ENCODE results near the gene CCDC47. TPM values are rescaled to one million over a fixed set of nuclear protein-coding genes. Genes with fewer than 3 reads are reported as not detected.

CCDC47 gene
- polyA plus RNA-seq, 1 donor: 104 TPM

Other genes starting within 250 kb of the CCDC47 start
- 77.5 TPM for gene DCAF7, start 223.1 kb downstream of the CCDC47 start, polyA plus RNA-seq
- gene TACO1, start 172.7 kb downstream of the CCDC47 start, polyA plus RNA-seq: 20.3 TPM
- 16.5 TPM for gene MAP3K3, start 151.2 kb downstream of the CCDC47 start, polyA plus RNA-seq
- 19.4 TPM for gene LIMD2, start 73.5 kb downstream of the CCDC47 start, polyA plus RNA-seq
- gene STRADA, start 31.8 kb downstream of the CCDC47 start, polyA plus RNA-seq: 43.3 TPM
- gene DDX42, start 573 bp upstream of the CCDC47 start, polyA plus RNA-seq: 136 TPM
- gene PSMC5, start 53.8 kb upstream of the CCDC47 start, polyA plus RNA-seq: 106 TPM
- 49.6 TPM for gene FTSJ3, start 54.1 kb upstream of the CCDC47 start, polyA plus RNA-seq
- 63.6 TPM for gene SMARCD2, start 69.1 kb upstream of the CCDC47 start, polyA plus RNA-seq
- 0.06 TPM for gene CSH2, start 100.1 kb upstream of the CCDC47 start, polyA plus RNA-seq
- not detected for gene GH2, start 108.3 kb upstream of the CCDC47 start, polyA plus RNA-seq
- 0.30 TPM for gene CSH1, start 123.0 kb upstream of the CCDC47 start, polyA plus RNA-seq
- not detected for gene CSHL1, start 137.7 kb upstream of the CCDC47 start, polyA plus RNA-seq
- gene GH1, start 145.2 kb upstream of the CCDC47 start, polyA plus RNA-seq: not detected
- gene CD79B, start 158.7 kb upstream of the CCDC47 start, polyA plus RNA-seq: 1.2 TPM
- 0.22 TPM for gene SCN4A, start 199.3 kb upstream of the CCDC47 start, polyA plus RNA-seq
- 1.2 TPM for gene PRR29, start 224.8 kb upstream of the CCDC47 start, polyA plus RNA-seq
- gene ICAM2, start 247.0 kb upstream of the CCDC47 start, polyA plus RNA-seq: 15.1 TPM

Data from large intestine (tissue), 1 donor.